Measurements from ENCODE around the gene TMPRSS3. TPM values are rescaled to one million over a fixed set of nuclear protein-coding genes. Genes with fewer than 3 reads are reported as not detected.

TMPRSS3 gene
- total RNA-seq, 3 donors from 2014 or later, result 9.2 to 27.2 TPM; not detected in 1

- Histone ChIP-seq H3K4me1 (no peaks in the 10 kb centered on the region), H3K27me3 (peaks cover 0 to 9% of the 10 kb centered on the region in 2 donors), H3K4me3 (no peak overlapping the region), H3K36me3 (no peaks in the 10 kb centered on the region), H3K9me3 (peaks cover 8 to 11% of the 10 kb centered on the region in 2 donors), H3K27ac (no peak overlapping the region)
- TF ChIP-seq POLR2AphosphoS5 (IDR thresholded peaks at IDR 0.05), result no peak
- intact Hi-C loops (cut with DNase I; ENCODE audit: low total_unique reads), result no loop called here
- DNase-seq (ENCODE audit: low spot score in 2 of 2), result no peak
Observed at GRCh38 chr21:42361286-42361685, 34.6 kb downstream of the TMPRSS3 start.

- TF ChIP-seq CTCF (IDR thresholded peaks at IDR 0.05), result no peak
- no peak for TF ChIP-seq POLR2AphosphoS5 (IDR thresholded peaks at IDR 0.05)
- no peak for TF ChIP-seq POLR2A (IDR thresholded peaks at IDR 0.05)
- no peak for DNase-seq (ENCODE audit: low spot score in 2 of 2)
- intact Hi-C loops (cut with DNase I; ENCODE audit: low total_unique reads), result no loop called here
- Histone ChIP-seq H3K27me3 (peaks cover 0 to 8% of the 10 kb centered on the region in 2 donors), H3K4me1 (no peaks in the 10 kb centered on the region), H3K36me3 (no peaks in the 10 kb centered on the region), H3K4me3 (no peak overlapping the region), H3K27ac (no peak overlapping the region), H3K9me3 (peaks cover 8 to 11% of the 10 kb centered on the region in 2 donors)
Observed at GRCh38 chr21:42360317-42360716, 35.5 kb downstream of the TMPRSS3 start.

GRCh38 chr21:42358937-42359336 lies 36.9 kb downstream of the TMPRSS3 start:
- Histone ChIP-seq H3K27me3 (no peaks in the 10 kb centered on the region), H3K4me3 (no peak overlapping the region), H3K27ac (no peak overlapping the region), H3K9me3 (peaks cover 8 to 11% of the 10 kb centered on the region in 2 donors), H3K4me1 (no peaks in the 10 kb centered on the region), H3K36me3 (no peaks in the 10 kb centered on the region)
- TF ChIP-seq POLR2A (IDR thresholded peaks at IDR 0.05), result no peak
- TF ChIP-seq POLR2AphosphoS5 (IDR thresholded peaks at IDR 0.05), result no peak
- no peak for TF ChIP-seq CTCF (IDR thresholded peaks at IDR 0.05)
- intact Hi-C loops (cut with DNase I; ENCODE audit: low total_unique reads), result no loop called here
- no peak for DNase-seq (ENCODE audit: low spot score in 2 of 2)

GRCh38 chr21:42358261-42358660 lies 37.6 kb downstream of the TMPRSS3 start:
- Histone ChIP-seq H3K27ac (no peak overlapping the region), H3K9me3 (peaks cover 8 to 11% of the 10 kb centered on the region in 2 donors), H3K36me3 (no peaks in the 10 kb centered on the region), H3K4me1 (no peaks in the 10 kb centered on the region), H3K4me3 (no peak overlapping the region), H3K27me3 (no peaks in the 10 kb centered on the region)
- intact Hi-C loops (cut with DNase I; ENCODE audit: low total_unique reads), result no loop called here
- no peak for DNase-seq (ENCODE audit: low spot score in 2 of 2)
- no peak for TF ChIP-seq POLR2A (IDR thresholded peaks at IDR 0.05)

- Histone ChIP-seq H3K4me1 (no peaks in the 10 kb centered on the region), H3K4me3 (no peak overlapping the region), H3K27ac (no peak overlapping the region), H3K27me3 (no peaks in the 10 kb centered on the region), H3K9me3 (peaks cover 8 to 11% of the 10 kb centered on the region in 2 donors), H3K36me3 (no peaks in the 10 kb centered on the region)
- intact Hi-C loops (cut with DNase I; ENCODE audit: low total_unique reads), result no loop called here
- TF ChIP-seq POLR2A (IDR thresholded peaks at IDR 0.05) (no peak), CTCF (IDR thresholded peaks at IDR 0.05) (no peak), POLR2AphosphoS5 (IDR thresholded peaks at IDR 0.05) (no peak)
- no peak for DNase-seq (ENCODE audit: low spot score in 2 of 2)
Observed at GRCh38 chr21:42357307-42357706, 38.5 kb downstream of the TMPRSS3 start.

GRCh38 chr21:42356650-42357049 lies 39.2 kb downstream of the TMPRSS3 start:
- peaks cover 8 to 11% of the 10 kb centered on the region in 2 donors for H3K9me3 ChIP-seq

More at GRCh38 chr21:42356650-42357049, 39.2 kb downstream of the TMPRSS3 start:
- intact Hi-C loops (cut with DNase I; ENCODE audit: low total_unique reads), result no loop called here
- DNase-seq (ENCODE audit: low spot score in 2 of 2), result peak in 1 of 2 donors; percentile 2
- TF ChIP-seq CTCF (IDR thresholded peaks at IDR 0.05) (no peak), POLR2AphosphoS5 (IDR thresholded peaks at IDR 0.05) (no peak), POLR2A (IDR thresholded peaks at IDR 0.05) (no peak)
- Histone ChIP-seq H3K36me3 (no peaks in the 10 kb centered on the region), H3K27me3 (no peaks in the 10 kb centered on the region), H3K4me1 (no peaks in the 10 kb centered on the region), H3K4me3 (no peak overlapping the region), H3K27ac (no peak overlapping the region)
